Smooth muscle cell (in vitro differentiated cells): Measurements from ENCODE around the gene C19orf73. TPM values are rescaled to one million over a fixed set of nuclear protein-coding genes. Genes with fewer than 3 reads are reported as not detected.

Experiments
- DNase-seq: peaks from one replicate; lab custom pipeline; 2025; ENCODE audit not compliant: unreplicated experiment; lab: John Stamatoyannopoulos, UW
- H2AFZ ChIP-seq: fragments of 200-600 bp; sonication (generic); 2 replicates; pipeline ENCODE4 v1.6.0; 2016; ENCODE audit warnings: antibody characterized with exemption, low read depth, mild to moderate bottlenecking
- H3F3A ChIP-seq: fragments of 200-600 bp; sonication (generic); 2 replicates; pipeline ENCODE4 v1.6.0; 2017; ENCODE audit warnings: antibody characterized with exemption, low read depth
- H3K27ac ChIP-seq: fragments of 200-600 bp; sonication (generic); 2 replicates; pipeline ENCODE4 v1.5.1; 2016; ENCODE audit warnings: low read depth, mild to moderate bottlenecking
- H3K27me3 ChIP-seq: fragments of 200-600 bp; sonication (generic); 2 replicates; pipeline ENCODE4 v1.6.1; 2016; ENCODE audit warnings: low read depth, mild to moderate bottlenecking
- H3K36me3 ChIP-seq: fragments of 200-600 bp; sonication (generic); 2 replicates; pipeline ENCODE4 v1.5.1; 2016; ENCODE audit warnings: low read depth
- H3K4me1 ChIP-seq: fragments of 200-600 bp; sonication (generic); 2 replicates; pipeline ENCODE4 v1.5.1; 2016; ENCODE audit warnings: low read depth
- H3K4me2 ChIP-seq: fragments of 200-600 bp; sonication (generic); 2 replicates; pipeline ENCODE4 v1.6.0; 2016; ENCODE audit warnings: mild to moderate bottlenecking
- H3K4me3 ChIP-seq: fragments of 200-600 bp; sonication (generic); 2 replicates; pipeline ENCODE4 v1.5.1; 2016; ENCODE audit warnings: mild to moderate bottlenecking
- H3K79me2 ChIP-seq: fragments of 200-600 bp; sonication (generic); 2 replicates; pipeline ENCODE4 v1.6.0; 2016; ENCODE audit warnings: low read depth, mild to moderate bottlenecking
- H3K9ac ChIP-seq: fragments of 200-600 bp; sonication (generic); 2 replicates; pipeline ENCODE4 v1.6.0; 2016; ENCODE audit warnings: low read depth
- H3K9me3 ChIP-seq: fragments of 200-600 bp; sonication (generic); replicated peaks from 2 replicates; pipeline ENCODE4 v1.5.1; 2016; ENCODE audit warnings: low read depth
- H4K20me1 ChIP-seq: fragments of 200-600 bp; sonication (generic); 2 replicates; pipeline ENCODE4 v1.6.0; 2016; ENCODE audit warnings: low read depth
- WGBS: methylation state at CpG from one replicate; pipeline ENCODE4 v1.1.7; 2016; ENCODE audit warnings: low lambda C conversion rate; 5-methylcytosine and 5-hydroxymethylcytosine counted together
- polyA plus RNA-seq: library from polyadenylated mRNA; unstranded; fragments of >200 nt; fragmentation: Nextera tagmentation; extraction: Ambion mirVana; gene quantifications from 2 replicates; pipeline ENCODE4 v1.2.1, GENCODE V29; 2016
- total RNA-seq: library from RNA; depleted of rRNA; stranded (reverse); fragments of >200 nt; gene quantifications from 2 replicates; pipeline ENCODE4 v1.2.3, GENCODE V29; 2014
- TF ChIP-seq, protein P1 (sequence below): fragments of 200-600 bp; sonication (generic); IDR thresholded peaks from 2 replicates; pipeline ENCODE4 v1.5.1; 2017; ENCODE audit warnings: borderline replicate concordance, mild to moderate bottlenecking, antibody characterized with exemption; ENCODE audit not compliant: insufficient read depth, poor library complexity, severe bottlenecking

C19orf73 gene
- total and polyA plus RNA-seq, 2 experiments from 2014 or later, result 0.74 to 2.9 TPM

DNA sequence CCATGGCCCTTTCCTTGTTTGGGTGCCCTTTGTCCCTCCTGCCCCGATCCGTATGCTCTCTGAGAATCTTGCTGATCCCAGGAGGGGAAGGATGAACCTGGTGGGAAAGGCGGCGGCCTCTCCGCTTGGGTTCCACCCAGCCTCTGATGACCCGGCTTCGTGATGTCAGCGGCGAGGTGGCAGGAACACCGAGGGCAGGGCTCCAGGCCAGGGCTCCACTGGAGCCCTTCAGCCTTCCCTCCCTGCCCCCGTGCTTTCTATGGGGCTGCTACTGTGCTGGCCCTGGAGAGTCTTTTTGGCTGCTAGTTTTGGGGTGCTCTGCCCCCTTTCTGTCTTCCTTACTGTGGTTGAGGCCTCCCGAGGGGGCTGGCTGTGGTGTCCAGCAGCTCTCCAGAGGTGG is 16.6 kb downstream of the C19orf73 start:
- WGBS, result 98% methylated on average over 12 of the region's 12 CpGs
- no peak overlapping the region for H2AFZ ChIP-seq
- no peak for DNase-seq
- TF ChIP-seq, protein P1, sequence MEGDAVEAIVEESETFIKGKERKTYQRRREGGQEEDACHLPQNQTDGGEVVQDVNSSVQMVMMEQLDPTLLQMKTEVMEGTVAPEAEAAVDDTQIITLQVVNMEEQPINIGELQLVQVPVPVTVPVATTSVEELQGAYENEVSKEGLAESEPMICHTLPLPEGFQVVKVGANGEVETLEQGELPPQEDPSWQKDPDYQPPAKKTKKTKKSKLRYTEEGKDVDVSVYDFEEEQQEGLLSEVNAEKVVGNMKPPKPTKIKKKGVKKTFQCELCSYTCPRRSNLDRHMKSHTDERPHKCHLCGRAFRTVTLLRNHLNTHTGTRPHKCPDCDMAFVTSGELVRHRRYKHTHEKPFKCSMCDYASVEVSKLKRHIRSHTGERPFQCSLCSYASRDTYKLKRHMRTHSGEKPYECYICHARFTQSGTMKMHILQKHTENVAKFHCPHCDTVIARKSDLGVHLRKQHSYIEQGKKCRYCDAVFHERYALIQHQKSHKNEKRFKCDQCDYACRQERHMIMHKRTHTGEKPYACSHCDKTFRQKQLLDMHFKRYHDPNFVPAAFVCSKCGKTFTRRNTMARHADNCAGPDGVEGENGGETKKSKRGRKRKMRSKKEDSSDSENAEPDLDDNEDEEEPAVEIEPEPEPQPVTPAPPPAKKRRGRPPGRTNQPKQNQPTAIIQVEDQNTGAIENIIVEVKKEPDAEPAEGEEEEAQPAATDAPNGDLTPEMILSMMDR, result no peak
- no peaks in the 10 kb centered on the region for H3K27me3 ChIP-seq
- no peak overlapping the region for H3K4me3 ChIP-seq
- no peak overlapping the region for H3K27ac ChIP-seq
- peaks cover 87% of the 10 kb centered on the region for H4K20me1 ChIP-seq
- peaks cover 6% of the 10 kb centered on the region for H3F3A ChIP-seq
- H3K9ac ChIP-seq, result no peak overlapping the region
- no peaks in the 10 kb centered on the region for H3K9me3 ChIP-seq
- H3K4me1 ChIP-seq, result no peaks in the 10 kb centered on the region
- no peak overlapping the region for H3K4me2 ChIP-seq
- no peaks in the 10 kb centered on the region for H3K36me3 ChIP-seq
- peaks cover 19% of the 10 kb centered on the region for H3K79me2 ChIP-seq

DNA sequence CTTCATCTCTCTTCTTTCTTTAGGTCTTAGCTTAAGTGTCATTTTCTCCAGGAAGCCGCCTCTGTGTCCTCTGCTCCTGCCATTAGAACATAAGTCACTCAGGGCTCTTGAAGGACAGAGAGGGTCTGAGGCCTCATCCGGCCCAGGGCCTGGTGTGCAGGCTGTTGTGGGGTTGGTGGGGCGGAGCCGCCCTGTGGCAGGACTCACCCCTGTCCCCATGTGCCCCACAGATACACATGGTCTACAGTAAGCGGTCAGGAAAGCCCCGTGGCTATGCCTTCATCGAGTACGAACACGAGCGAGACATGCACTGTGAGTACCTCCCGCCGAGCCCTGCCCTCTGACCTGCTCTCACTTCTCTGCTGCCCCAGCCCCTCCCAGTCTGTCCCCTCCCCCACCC is 17.8 kb downstream of the C19orf73 start:
- H3K36me3 ChIP-seq, result no peaks in the 10 kb centered on the region
- 96% methylated on average over 12 of the region's 12 CpGs for WGBS

DNA sequence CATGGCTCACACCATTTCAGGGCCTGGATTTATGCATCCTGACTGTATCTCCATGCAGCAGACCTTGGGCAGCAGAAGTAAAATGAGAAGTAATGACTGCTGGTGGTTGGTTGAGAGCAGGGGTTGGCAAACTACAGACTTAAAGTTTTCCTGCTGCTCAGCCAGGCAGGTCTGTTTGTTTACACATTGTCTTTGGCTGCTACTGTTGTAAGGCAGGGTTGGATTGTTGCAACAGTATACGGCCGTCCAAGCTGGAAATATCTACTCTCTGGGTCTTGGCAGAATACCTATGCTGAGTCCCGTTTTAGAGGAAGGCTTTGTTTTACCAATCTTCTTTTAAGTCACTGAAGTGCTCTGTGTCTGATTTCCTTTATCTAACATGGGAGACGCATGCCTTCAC is 20.1 kb downstream of the C19orf73 start:
- H3K36me3 ChIP-seq, result no peaks in the 10 kb centered on the region
- DNase-seq, result no peak
- H3F3A ChIP-seq, result peaks cover 22% of the 10 kb centered on the region
- 97% methylated on average over 4 of the region's 4 CpGs for WGBS
- H3K9me3 ChIP-seq, result no peaks in the 10 kb centered on the region
- no peak overlapping the region for H3K4me3 ChIP-seq
- H3K27ac ChIP-seq, result no peak overlapping the region
- no peak overlapping the region for H3K9ac ChIP-seq
- no peaks in the 10 kb centered on the region for H3K27me3 ChIP-seq
- no peaks in the 10 kb centered on the region for H3K4me1 ChIP-seq
- no peak overlapping the region for H2AFZ ChIP-seq
- peaks cover 32% of the 10 kb centered on the region for H3K79me2 ChIP-seq
- peaks cover 90% of the 10 kb centered on the region for H4K20me1 ChIP-seq
- H3K4me2 ChIP-seq, result no peak overlapping the region
- TF ChIP-seq, protein P1, result no peak

More for the DNA sequence above, 17.8 kb downstream of the C19orf73 start:
- Histone ChIP-seq H3K9me3 (no peaks in the 10 kb centered on the region), H3F3A (peaks cover 12% of the 10 kb centered on the region), H3K79me2 (peaks cover 17% of the 10 kb centered on the region), H2AFZ (no peak overlapping the region), H3K27me3 (no peaks in the 10 kb centered on the region), H3K4me2 (no peak overlapping the region), H3K4me1 (no peaks in the 10 kb centered on the region), H3K4me3 (no peak overlapping the region), H3K27ac (no peak overlapping the region), H3K9ac (no peak overlapping the region), H4K20me1 (peaks cover 87% of the 10 kb centered on the region)
- no peak for DNase-seq
- TF ChIP-seq, protein P1, result no peak
